HEK293 (cell line): ENCODE data around the gene BTBD9.

Source experiments
- CTCF ChIA-PET: fragments of 350-600 bp; formaldehyde crosslinking; extraction: SDS; loops from one replicate; lab custom pipeline; 2021; ENCODE audit warnings: antibody characterized with exemption; lab: Yijun Ruan, JAX
- POLR2A ChIA-PET: fragments of 300-600 bp; formaldehyde crosslinking; extraction: SDS; loops from one replicate; lab custom pipeline; 2020; ENCODE audit warnings: antibody characterized with exemption, inconsistent platforms; lab: Yijun Ruan, JAX
- H3K27ac ChIP-seq: fragments of 200-500 bp; sonication (Bioruptor generic); 2 replicates; pipeline ENCODE4 v1.5.1; 2014; ENCODE audit warnings: low read depth, low read length, control low read depth, inconsistent platforms; ENCODE audit errors: extremely low read depth
- H3K36me3 ChIP-seq, 2 experiments: fragments of 200-500 bp in 1 of 2; sonication (Bioruptor generic) in 1 of 2; 1 replicate in 1 of 2; 2 replicates in 1 of 2; pipeline ENCODE4 v1.5.1; 2014 to 2017; ENCODE audit warnings: inconsistent platforms in 2 of 2, low read length in 2 of 2; ENCODE audit not compliant: control insufficient read depth in 2 of 2, insufficient read depth in 1 of 2
- H3K4me1 ChIP-seq: fragments of 200-500 bp; sonication (Bioruptor generic); 2 replicates; pipeline ENCODE4 v1.5.1; 2014; ENCODE audit warnings: mild to moderate bottlenecking, low read length, inconsistent platforms; ENCODE audit not compliant: control insufficient read depth, insufficient read depth
- H3K4me3 ChIP-seq: 2 replicates; pipeline ENCODE4 v1.5.1; 2011; ENCODE audit warnings: low read depth, mild to moderate bottlenecking, control low read depth, low read length, moderate library complexity
- H3K9me3 ChIP-seq: fragments of 200-500 bp; sonication (Bioruptor generic); 2 replicates; pipeline ENCODE4 v1.5.1; 2014; ENCODE audit warnings: low read depth, low read length, inconsistent platforms; ENCODE audit not compliant: control insufficient read depth, insufficient read depth
- GLIS2 ChIP-seq: fragments of 450-650 bp; formaldehyde crosslinking; IDR thresholded peaks from 2 replicates; pipeline ENCODE4 v1.5.1; 2016; ENCODE audit warnings: missing biosample characterization, missing genetic modification characterization
- HOXA7 ChIP-seq: sonication (generic); formaldehyde crosslinking; IDR thresholded peaks from 2 replicates; pipeline ENCODE4 v1.8.1; 2022; ENCODE audit warnings: missing genetic modification reagents, borderline replicate concordance
- IKZF3 ChIP-seq: fragments of 450-650 bp; IDR thresholded peaks from 2 replicates; pipeline ENCODE4 v1.5.0; 2018; ENCODE audit warnings: missing biosample characterization, mild to moderate bottlenecking, missing genetic modification characterization, moderate library complexity
- MZF1 ChIP-seq: fragments of 450-650 bp; formaldehyde crosslinking; IDR thresholded peaks from 2 replicates; pipeline ENCODE4 v1.5.1; 2017; ENCODE audit warnings: missing biosample characterization, missing genetic modification characterization, borderline replicate concordance
- OSR2 ChIP-seq: fragments of 450-650 bp; formaldehyde crosslinking; IDR thresholded peaks from 2 replicates; pipeline ENCODE4 v1.5.1; 2016; ENCODE audit warnings: missing biosample characterization, missing genetic modification characterization
- YY2 ChIP-seq: fragments of 450-650 bp; formaldehyde crosslinking; IDR thresholded peaks from 2 replicates; pipeline ENCODE4 v1.5.1; 2016; ENCODE audit warnings: missing biosample characterization, missing genetic modification characterization
- ZBTB17 ChIP-seq: fragments of 450-650 bp; formaldehyde crosslinking; IDR thresholded peaks from 2 replicates; pipeline ENCODE4 v1.5.1; 2016; ENCODE audit warnings: missing biosample characterization, missing genetic modification characterization
- ZFP37 ChIP-seq: fragments of 450-650 bp; formaldehyde crosslinking; IDR thresholded peaks from 2 replicates; pipeline ENCODE4 v1.5.1; 2016; ENCODE audit warnings: missing biosample characterization, missing genetic modification characterization
- ZFP41 ChIP-seq: fragments of 450-650 bp; formaldehyde crosslinking; IDR thresholded peaks from 2 replicates; pipeline ENCODE4 v1.5.1; 2016; ENCODE audit warnings: missing biosample characterization, missing genetic modification characterization, borderline replicate concordance
- ZIC2 ChIP-seq: fragments of 450-650 bp; formaldehyde crosslinking; IDR thresholded peaks from 2 replicates; pipeline ENCODE4 v1.5.1; 2016; ENCODE audit warnings: missing biosample characterization, missing genetic modification characterization
- ZNF157 ChIP-seq: fragments of 450-650 bp; formaldehyde crosslinking; IDR thresholded peaks from 2 replicates; pipeline ENCODE4 v1.5.1; 2016; ENCODE audit warnings: missing biosample characterization, missing genetic modification characterization
- ZNF2 ChIP-seq: fragments of 450-650 bp; formaldehyde crosslinking; IDR thresholded peaks from 2 replicates; pipeline ENCODE4 v1.5.1; 2016; ENCODE audit warnings: missing biosample characterization, missing genetic modification characterization
- ZNF202 ChIP-seq: fragments of 450-650 bp; formaldehyde crosslinking; IDR thresholded peaks from 2 replicates; pipeline ENCODE4 v1.5.1; 2016; ENCODE audit warnings: missing biosample characterization, missing genetic modification characterization, borderline replicate concordance
- ZNF214 ChIP-seq: fragments of 450-650 bp; formaldehyde crosslinking; IDR thresholded peaks from 2 replicates; pipeline ENCODE4 v1.5.1; 2017; ENCODE audit warnings: missing biosample characterization, mild to moderate bottlenecking, missing genetic modification characterization, borderline replicate concordance
- ZNF221 ChIP-seq: fragments of 450-650 bp; formaldehyde crosslinking; IDR thresholded peaks from 2 replicates; pipeline ENCODE4 v1.5.1; 2017; ENCODE audit warnings: missing biosample characterization, missing genetic modification characterization, borderline replicate concordance
- ZNF24 ChIP-seq: fragments of 450-650 bp; formaldehyde crosslinking; IDR thresholded peaks from 2 replicates; pipeline ENCODE4 v1.5.1; 2016; ENCODE audit warnings: missing biosample characterization, missing genetic modification characterization
- ZNF324 ChIP-seq: fragments of 450-650 bp; formaldehyde crosslinking; IDR thresholded peaks from 2 replicates; pipeline ENCODE4 v1.5.1; 2016; ENCODE audit warnings: missing biosample characterization, missing genetic modification characterization
- ZNF335 ChIP-seq: fragments of 450-650 bp; formaldehyde crosslinking; conservative IDR thresholded peaks from 2 replicates; pipeline ENCODE4 v1.5.1; 2016; ENCODE audit warnings: missing biosample characterization, missing genetic modification characterization
- ZNF426 ChIP-seq: fragments of 450-650 bp; formaldehyde crosslinking; IDR thresholded peaks from 2 replicates; pipeline ENCODE4 v1.5.1; 2017; ENCODE audit warnings: missing biosample characterization, missing genetic modification characterization, mild to moderate bottlenecking, inconsistent platforms, moderate library complexity
- ZNF549 ChIP-seq: fragments of 450-650 bp; IDR thresholded peaks from 2 replicates; pipeline ENCODE4 v1.5.1; 2018; ENCODE audit warnings: missing biosample characterization, missing genetic modification characterization, mild to moderate bottlenecking, inconsistent platforms, moderate library complexity
- ZNF600 ChIP-seq: fragments of 450-650 bp; formaldehyde crosslinking; IDR thresholded peaks from 2 replicates; pipeline ENCODE4 v1.5.1; 2016; ENCODE audit warnings: missing biosample characterization, missing genetic modification characterization
- ZNF621 ChIP-seq: fragments of 450-650 bp; formaldehyde crosslinking; IDR thresholded peaks from 2 replicates; pipeline ENCODE4 v1.5.1; 2017; ENCODE audit warnings: missing biosample characterization, missing genetic modification characterization
- TF ChIP-seq, protein P1 (sequence below): fragments of 450-650 bp; formaldehyde crosslinking; IDR thresholded peaks from 2 replicates; pipeline ENCODE4 v1.5.1; 2016; ENCODE audit warnings: missing biosample characterization, missing genetic modification characterization
- TF ChIP-seq, protein P2 (sequence below): fragments of 450-650 bp; IDR thresholded peaks from 2 replicates; pipeline ENCODE4 v1.5.1; 2018; ENCODE audit warnings: missing biosample characterization, missing genetic modification characterization
- TF ChIP-seq, protein P3 (sequence below): fragments of 450-650 bp; IDR thresholded peaks from 2 replicates; pipeline ENCODE4 v1.5.1; 2018; ENCODE audit warnings: missing biosample characterization, mild to moderate bottlenecking, missing genetic modification characterization
- TF ChIP-seq, protein P4 (sequence below): fragments of 450-650 bp; formaldehyde crosslinking; IDR thresholded peaks from 2 replicates; pipeline ENCODE4 v1.5.1; 2016; ENCODE audit warnings: missing biosample characterization, missing genetic modification characterization
- TF ChIP-seq, protein P5 (sequence below): fragments of 450-650 bp; formaldehyde crosslinking; IDR thresholded peaks from 2 replicates; pipeline ENCODE4 v1.5.1; 2017; ENCODE audit warnings: missing biosample characterization, missing genetic modification characterization
- TF ChIP-seq, protein P6 (sequence below): fragments of 450-650 bp; formaldehyde crosslinking; IDR thresholded peaks from 2 replicates; pipeline ENCODE4 v1.5.1; 2016; ENCODE audit warnings: missing biosample characterization, missing genetic modification characterization

Gene BTBD9

DNA sequence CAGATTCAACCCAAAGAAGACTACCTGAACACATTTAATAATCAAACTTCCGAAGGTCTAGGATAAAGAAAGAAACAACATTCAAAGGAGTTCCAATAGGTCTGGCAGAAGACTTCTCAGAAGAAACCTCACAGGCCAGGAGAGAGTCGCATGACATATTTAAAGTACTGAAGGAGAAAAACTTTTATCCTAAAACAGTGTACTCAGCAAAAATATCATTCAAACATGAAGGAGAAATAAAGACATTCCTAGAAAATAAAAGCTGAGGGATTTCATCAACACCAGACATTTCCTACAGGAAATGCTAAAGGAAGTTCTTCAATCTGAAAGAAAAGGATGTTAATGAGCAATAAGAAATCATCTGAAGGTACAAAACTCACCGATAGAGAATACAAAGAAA is 108.6 kb downstream of the BTBD9 start (continued):
- TF ChIP-seq, protein P1, sequence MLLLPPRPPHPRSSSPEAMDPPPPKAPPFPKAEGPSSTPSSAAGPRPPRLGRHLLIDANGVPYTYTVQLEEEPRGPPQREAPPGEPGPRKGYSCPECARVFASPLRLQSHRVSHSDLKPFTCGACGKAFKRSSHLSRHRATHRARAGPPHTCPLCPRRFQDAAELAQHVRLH (tag by site-specific recombination), result no peak
- TF ChIP-seq ZNF426 (tag by site-specific recombination) (no peak), ZNF157 (tag by site-specific recombination) (no peak), ZFP41 (tag by site-specific recombination) (no peak), ZNF24 (tag by site-specific recombination) (no peak), ZNF202 (tag by site-specific recombination) (no peak), ZNF214 (no peak), HOXA7 (no peak), ZNF600 (no peak), GLIS2 (no peak)

DNA sequence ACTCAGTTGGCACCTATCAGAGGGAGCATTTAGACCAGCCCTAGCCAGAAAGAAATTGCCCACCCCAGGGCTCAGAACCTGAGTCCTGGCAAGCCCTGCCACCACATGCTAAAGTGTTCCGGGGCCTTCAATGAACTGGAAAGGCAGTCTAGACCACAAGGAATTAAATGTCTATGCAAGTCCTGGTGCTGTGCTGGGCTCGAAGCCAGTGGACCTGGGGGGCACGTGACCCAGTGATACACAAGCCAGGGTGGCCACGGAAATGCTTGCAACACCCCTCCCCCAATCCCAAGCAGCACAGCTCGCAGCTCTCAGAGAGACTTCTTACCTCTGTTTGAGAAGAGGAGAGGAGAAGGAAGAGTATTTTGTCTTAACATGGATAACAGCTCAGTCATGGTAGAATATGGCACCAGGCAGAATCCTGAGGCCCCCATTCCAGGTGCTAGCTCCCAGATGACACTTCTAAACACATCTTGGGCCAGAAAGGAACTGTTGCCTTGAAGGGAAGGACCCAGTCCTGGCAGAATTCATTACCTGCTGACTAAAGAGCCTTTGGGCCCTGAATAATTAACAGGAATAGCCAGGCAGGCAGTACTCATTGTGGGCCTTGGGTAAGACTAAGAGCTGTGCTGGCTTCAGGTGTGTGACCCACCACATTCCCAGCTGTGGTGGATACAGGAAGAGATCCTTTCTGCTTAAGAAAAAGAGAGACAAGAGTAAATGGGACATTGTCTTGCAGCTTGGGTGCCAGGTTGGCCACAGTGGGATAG is 111.3 kb downstream of the BTBD9 start:
- no peaks in the 10 kb centered on the region for H3K9me3 ChIP-seq
- no peak overlapping the region for H3K27ac ChIP-seq
- ChIA-PET CTCF (no interaction called here), POLR2A (no interaction called here)
- H3K4me3 ChIP-seq, result no peak overlapping the region
- H3K4me1 ChIP-seq, result no peaks in the 10 kb centered on the region
- no peaks in the 10 kb centered on the region for H3K36me3 ChIP-seq
- TF ChIP-seq ZNF335 (no peak), ZNF2 (tag by site-specific recombination) (no peak), IKZF3 (no peak), MZF1 (tag by site-specific recombination) (no peak)
- TF ChIP-seq, protein P2, sequence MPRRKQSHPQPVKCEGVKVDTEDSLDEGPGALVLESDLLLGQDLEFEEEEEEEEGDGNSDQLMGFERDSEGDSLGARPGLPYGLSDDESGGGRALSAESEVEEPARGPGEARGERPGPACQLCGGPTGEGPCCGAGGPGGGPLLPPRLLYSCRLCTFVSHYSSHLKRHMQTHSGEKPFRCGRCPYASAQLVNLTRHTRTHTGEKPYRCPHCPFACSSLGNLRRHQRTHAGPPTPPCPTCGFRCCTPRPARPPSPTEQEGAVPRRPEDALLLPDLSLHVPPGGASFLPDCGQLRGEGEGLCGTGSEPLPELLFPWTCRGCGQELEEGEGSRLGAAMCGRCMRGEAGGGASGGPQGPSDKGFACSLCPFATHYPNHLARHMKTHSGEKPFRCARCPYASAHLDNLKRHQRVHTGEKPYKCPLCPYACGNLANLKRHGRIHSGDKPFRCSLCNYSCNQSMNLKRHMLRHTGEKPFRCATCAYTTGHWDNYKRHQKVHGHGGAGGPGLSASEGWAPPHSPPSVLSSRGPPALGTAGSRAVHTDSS (tag by site-specific recombination), result no peak

DNA sequence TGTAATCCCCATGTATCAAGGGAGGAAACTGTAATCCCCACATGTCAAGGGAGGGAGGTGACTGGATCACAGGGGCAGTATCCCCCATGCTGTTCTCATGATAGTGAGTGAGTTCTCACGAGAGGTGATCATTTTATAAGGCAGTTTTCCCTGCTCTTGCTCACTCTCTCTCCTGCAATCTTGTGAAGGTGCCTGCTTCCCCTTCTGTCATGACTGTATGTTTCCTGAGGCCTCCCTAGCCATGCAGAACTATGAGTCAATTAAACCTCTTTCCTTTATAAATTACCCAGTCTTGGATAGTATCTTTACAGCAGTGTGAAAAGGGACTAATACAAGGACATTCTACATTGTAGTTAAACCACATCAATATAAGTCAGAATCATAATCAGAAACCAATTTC is 112.4 kb downstream of the BTBD9 start:
- ChIA-PET CTCF (no interaction called here), POLR2A (no interaction called here)
- Histone ChIP-seq H3K4me3 (no peak overlapping the region), H3K4me1 (no peaks in the 10 kb centered on the region), H3K36me3 (no peaks in the 10 kb centered on the region), H3K9me3 (no peaks in the 10 kb centered on the region), H3K27ac (no peak overlapping the region)
- TF ChIP-seq, protein P3, sequence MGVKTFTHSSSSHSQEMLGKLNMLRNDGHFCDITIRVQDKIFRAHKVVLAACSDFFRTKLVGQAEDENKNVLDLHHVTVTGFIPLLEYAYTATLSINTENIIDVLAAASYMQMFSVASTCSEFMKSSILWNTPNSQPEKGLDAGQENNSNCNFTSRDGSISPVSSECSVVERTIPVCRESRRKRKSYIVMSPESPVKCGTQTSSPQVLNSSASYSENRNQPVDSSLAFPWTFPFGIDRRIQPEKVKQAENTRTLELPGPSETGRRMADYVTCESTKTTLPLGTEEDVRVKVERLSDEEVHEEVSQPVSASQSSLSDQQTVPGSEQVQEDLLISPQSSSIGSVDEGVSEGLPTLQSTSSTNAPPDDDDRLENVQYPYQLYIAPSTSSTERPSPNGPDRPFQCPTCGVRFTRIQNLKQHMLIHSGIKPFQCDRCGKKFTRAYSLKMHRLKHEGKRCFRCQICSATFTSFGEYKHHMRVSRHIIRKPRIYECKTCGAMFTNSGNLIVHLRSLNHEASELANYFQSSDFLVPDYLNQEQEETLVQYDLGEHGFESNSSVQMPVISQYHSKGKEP (tag by site-specific recombination), result no peak
- TF ChIP-seq ZIC2 (no peak), ZNF221 (tag by site-specific recombination) (no peak), OSR2 (no peak), ZNF549 (tag by site-specific recombination) (no peak), ZNF324 (tag by site-specific recombination) (no peak), ZNF621 (tag by site-specific recombination) (no peak), YY2 (tag by site-specific recombination) (no peak), ZFP37 (tag by site-specific recombination) (no peak), MZF1 (tag by site-specific recombination) (no peak), ZBTB17 (tag by site-specific recombination) (no peak)
- TF ChIP-seq, protein P4, sequence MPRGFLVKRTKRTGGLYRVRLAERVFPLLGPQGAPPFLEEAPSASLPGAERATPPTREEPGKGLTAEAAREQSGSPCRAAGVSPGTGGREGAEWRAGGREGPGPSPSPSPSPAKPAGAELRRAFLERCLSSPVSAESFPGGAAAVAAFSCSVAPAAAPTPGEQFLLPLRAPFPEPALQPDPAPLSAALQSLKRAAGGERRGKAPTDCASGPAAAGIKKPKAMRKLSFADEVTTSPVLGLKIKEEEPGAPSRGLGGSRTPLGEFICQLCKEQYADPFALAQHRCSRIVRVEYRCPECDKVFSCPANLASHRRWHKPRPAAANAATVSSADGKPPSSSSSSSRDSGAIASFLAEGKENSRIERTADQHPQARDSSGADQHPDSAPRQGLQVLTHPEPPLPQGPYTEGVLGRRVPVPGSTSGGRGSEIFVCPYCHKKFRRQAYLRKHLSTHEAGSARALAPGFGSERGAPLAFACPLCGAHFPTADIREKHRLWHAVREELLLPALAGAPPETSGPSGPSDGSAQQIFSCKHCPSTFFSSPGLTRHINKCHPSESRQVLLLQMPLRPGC (tag by site-specific recombination), result no peak
- TF ChIP-seq, protein P5, sequence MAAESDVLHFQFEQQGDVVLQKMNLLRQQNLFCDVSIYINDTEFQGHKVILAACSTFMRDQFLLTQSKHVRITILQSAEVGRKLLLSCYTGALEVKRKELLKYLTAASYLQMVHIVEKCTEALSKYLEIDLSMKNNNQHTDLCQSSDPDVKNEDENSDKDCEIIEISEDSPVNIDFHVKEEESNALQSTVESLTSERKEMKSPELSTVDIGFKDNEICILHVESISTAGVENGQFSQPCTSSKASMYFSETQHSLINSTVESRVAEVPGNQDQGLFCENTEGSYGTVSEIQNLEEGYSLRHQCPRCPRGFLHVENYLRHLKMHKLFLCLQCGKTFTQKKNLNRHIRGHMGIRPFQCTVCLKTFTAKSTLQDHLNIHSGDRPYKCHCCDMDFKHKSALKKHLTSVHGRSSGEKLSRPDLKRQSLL, result no peak
- TF ChIP-seq, protein P6, sequence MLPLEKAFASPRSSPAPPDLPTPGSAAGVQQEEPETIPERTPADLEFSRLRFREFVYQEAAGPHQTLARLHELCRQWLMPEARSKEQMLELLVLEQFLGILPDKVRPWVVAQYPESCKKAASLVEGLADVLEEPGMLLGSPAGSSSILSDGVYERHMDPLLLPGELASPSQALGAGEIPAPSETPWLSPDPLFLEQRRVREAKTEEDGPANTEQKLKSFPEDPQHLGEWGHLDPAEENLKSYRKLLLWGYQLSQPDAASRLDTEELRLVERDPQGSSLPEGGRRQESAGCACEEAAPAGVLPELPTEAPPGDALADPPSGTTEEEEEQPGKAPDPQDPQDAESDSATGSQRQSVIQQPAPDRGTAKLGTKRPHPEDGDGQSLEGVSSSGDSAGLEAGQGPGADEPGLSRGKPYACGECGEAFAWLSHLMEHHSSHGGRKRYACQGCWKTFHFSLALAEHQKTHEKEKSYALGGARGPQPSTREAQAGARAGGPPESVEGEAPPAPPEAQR (tag by site-specific recombination), result no peak
